ENCODE data around the gene PMPCA. TPM values are rescaled to one million over a fixed set of nuclear protein-coding genes. Genes with fewer than 3 reads are reported as not detected.

The PMPCA gene
- total RNA-seq, 2 donors from 2014 or later: 82.7 to 85.4 TPM

- H3K27me3 Mint-ChIP-seq (ENCODE audit: insufficient read depth): no peaks in the 10 kb centered on the region
- no peak overlapping the region for H3K4me3 Mint-ChIP-seq
- no peak overlapping the region for H3K4me3 ChIP-seq (ENCODE audit: low read length)
- WGBS, 2 experiments (ENCODE audit: insufficient coverage in 1 of 2, insufficient read length in 1 of 2): 88 to 90% methylated on average over 21 to 36 of the region's 36 CpGs
- H3K27me3 ChIP-seq (ENCODE audit: control insufficient read depth, insufficient read depth, low read length, poor library complexity, severe bottlenecking): no peaks in the 10 kb centered on the region
- no peaks in the 10 kb centered on the region for H3K9me3 Mint-ChIP-seq
- H3K4me1 ChIP-seq (ENCODE audit: control insufficient read depth, insufficient read depth, low read length): peaks cover 9% of the 10 kb centered on the region
- H3K4me1 Mint-ChIP-seq: peaks cover 16% of the 10 kb centered on the region
- H3K27ac Mint-ChIP-seq: no peak overlapping the region
- peaks cover 15% of the 10 kb centered on the region for H3K36me3 Mint-ChIP-seq (ENCODE audit: low read depth)
- no peaks in the 10 kb centered on the region for H3K9me3 ChIP-seq (ENCODE audit: control insufficient read depth, low read length)
- DNase-seq: no peak
- no peak for TF ChIP-seq CTCF (conservative IDR thresholded peaks at IDR 0.05)
- no peak overlapping the region for H3K9ac ChIP-seq (ENCODE audit: extremely low read depth, low read length, poor library complexity, severe bottlenecking)
- no peak overlapping the region for H3K27ac ChIP-seq (ENCODE audit: low read depth, low read length)
- peaks cover 18% of the 10 kb centered on the region for H3K36me3 ChIP-seq (ENCODE audit: control insufficient read depth, insufficient read depth, low read length)
Measured at GRCh38 chr9:136433043-136433715, 22.7 kb downstream of the PMPCA start.

- WGBS, 2 experiments (ENCODE audit: insufficient coverage in 1 of 2, insufficient read length in 1 of 2): 94% methylated on average over 23 to 37 of the region's 37 CpGs
- peaks cover 16% of the 10 kb centered on the region for H3K4me1 Mint-ChIP-seq
- H3K4me3 Mint-ChIP-seq: no peak overlapping the region
- H3K9me3 Mint-ChIP-seq: no peaks in the 10 kb centered on the region
- Histone ChIP-seq H3K27ac (ENCODE audit: low read depth, low read length) (no peak overlapping the region), H3K4me1 (ENCODE audit: control insufficient read depth, insufficient read depth, low read length) (peaks cover 9% of the 10 kb centered on the region), H3K4me3 (ENCODE audit: low read length) (no peak overlapping the region), H3K27me3 (ENCODE audit: control insufficient read depth, insufficient read depth, low read length, poor library complexity, severe bottlenecking) (no peaks in the 10 kb centered on the region), H3K9ac (ENCODE audit: extremely low read depth, low read length, poor library complexity, severe bottlenecking) (no peak overlapping the region), H3K9me3 (ENCODE audit: control insufficient read depth, low read length) (no peaks in the 10 kb centered on the region), H3K36me3 (ENCODE audit: control insufficient read depth, insufficient read depth, low read length) (peaks cover 14% of the 10 kb centered on the region)
- H3K36me3 Mint-ChIP-seq (ENCODE audit: low read depth): peaks cover 11% of the 10 kb centered on the region
- no peak for TF ChIP-seq CTCF (conservative IDR thresholded peaks at IDR 0.05)
- H3K27ac Mint-ChIP-seq: no peak overlapping the region
- DNase-seq: no peak
- H3K27me3 Mint-ChIP-seq (ENCODE audit: insufficient read depth): no peaks in the 10 kb centered on the region
Measured at GRCh38 chr9:136433849-136434579, 23.6 kb downstream of the PMPCA start.

GRCh38 chr9:136434580-136435169, 24.2 kb downstream of the PMPCA start:
- WGBS, 2 experiments (ENCODE audit: insufficient coverage in 1 of 2, insufficient read length in 1 of 2): 94 to 100% methylated on average over 5 to 17 of the region's 17 CpGs
- Mint-ChIP-seq H3K4me3 (no peak overlapping the region), H3K4me1 (peaks cover 16% of the 10 kb centered on the region), H3K9me3 (no peaks in the 10 kb centered on the region), H3K36me3 (ENCODE audit: low read depth) (peaks cover 9% of the 10 kb centered on the region), H3K27me3 (ENCODE audit: insufficient read depth) (no peaks in the 10 kb centered on the region), H3K27ac (no peak overlapping the region)
- no peak overlapping the region for H3K9ac ChIP-seq (ENCODE audit: extremely low read depth, low read length, poor library complexity, severe bottlenecking)
- H3K4me3 ChIP-seq (ENCODE audit: low read length): no peak overlapping the region
- TF ChIP-seq CTCF (conservative IDR thresholded peaks at IDR 0.05): no peak
- H3K27ac ChIP-seq (ENCODE audit: low read depth, low read length): no peak overlapping the region
- peaks cover 12% of the 10 kb centered on the region for H3K36me3 ChIP-seq (ENCODE audit: control insufficient read depth, insufficient read depth, low read length)
- H3K27me3 ChIP-seq (ENCODE audit: control insufficient read depth, insufficient read depth, low read length, poor library complexity, severe bottlenecking): no peaks in the 10 kb centered on the region
- no peaks in the 10 kb centered on the region for H3K9me3 ChIP-seq (ENCODE audit: control insufficient read depth, low read length)
- DNase-seq: no peak
- peaks cover 9% of the 10 kb centered on the region for H3K4me1 ChIP-seq (ENCODE audit: control insufficient read depth, insufficient read depth, low read length)
